ENCODE measurements around the gene DIPK1A. TPM values are rescaled to one million over a fixed set of nuclear protein-coding genes. Genes with fewer than 3 reads are reported as not detected.

Gene DIPK1A
- total RNA-seq, 4 donors from 2014 or later: 3.1 to 6.9 (median 4.7) TPM

DNA sequence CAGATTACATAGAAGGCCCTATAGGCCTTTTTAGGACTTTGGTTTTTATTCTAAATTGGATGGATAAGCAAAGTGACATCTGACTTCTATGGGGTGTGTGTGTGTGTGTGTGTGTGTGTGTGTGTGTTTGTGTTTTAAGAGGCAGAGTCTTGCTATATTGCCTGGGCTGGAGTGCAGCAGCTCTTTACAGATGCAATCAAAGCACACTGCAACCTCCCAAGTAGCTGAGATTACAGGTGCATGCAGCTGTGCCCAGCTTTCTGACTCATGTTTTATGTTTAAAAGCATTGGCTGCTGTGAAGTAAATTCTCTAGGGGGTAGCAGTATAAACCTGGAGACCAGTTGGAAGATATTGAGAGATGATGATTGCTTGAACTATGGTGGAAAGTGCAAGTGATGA lies 164.0 kb downstream of the DIPK1A start:
- Histone ChIP-seq H3K27me3 (no peaks in the 10 kb centered on the region), H3K4me1 (peaks cover 0 to 3% (median 0%) of the 10 kb centered on the region in 4 donors), H3K36me3 (no peaks in the 10 kb centered on the region), H3K9me3 (no peaks in the 10 kb centered on the region), H3K27ac (peak overlapping the region in 3 of 4 donors; percentile 12 to 79 (median 28)), H3K4me3 (no peak overlapping the region)
- TF ChIP-seq EP300 (IDR thresholded peaks at IDR 0.05): no peak
- no peak for DNase-seq (ENCODE audit: low spot score in 2 of 2)

DNA sequence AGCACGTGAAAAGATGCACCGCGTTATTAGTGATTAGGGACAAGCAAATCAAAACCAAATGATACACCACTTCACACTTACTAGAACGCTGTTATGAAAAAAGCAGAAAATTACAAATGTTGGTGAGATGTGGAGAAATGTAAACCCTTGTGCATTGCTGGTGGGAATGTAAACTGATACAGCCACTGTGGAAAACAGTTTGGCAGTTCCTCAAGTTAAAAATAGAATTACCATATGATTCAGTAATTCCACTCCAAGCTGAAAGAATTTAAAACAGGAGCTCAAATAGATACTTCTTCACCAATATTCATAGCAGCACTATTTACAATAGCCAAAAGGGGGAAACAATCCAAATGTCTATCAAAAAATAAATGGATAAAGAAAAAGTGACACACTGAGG lies 166.1 kb downstream of the DIPK1A start:
- H3K36me3 ChIP-seq: no peaks in the 10 kb centered on the region
- peak overlapping the region in 1 of 4 donors; percentile 45 for H3K27ac ChIP-seq
- no peaks in the 10 kb centered on the region for H3K9me3 ChIP-seq
- 78% methylated on average over 4 of the region's 4 CpGs for WGBS, 2 donors
- no peaks in the 10 kb centered on the region for H3K27me3 ChIP-seq
- peaks cover 0 to 3% (median 0%) of the 10 kb centered on the region in 4 donors for H3K4me1 ChIP-seq
- DNase-seq (ENCODE audit: low spot score in 2 of 2): no peak
- H3K4me3 ChIP-seq: no peak overlapping the region
- no peak for TF ChIP-seq POLR2A (IDR thresholded peaks at IDR 0.05)
- TF ChIP-seq EP300 (IDR thresholded peaks at IDR 0.05): no peak
- TF ChIP-seq, protein P1, sequence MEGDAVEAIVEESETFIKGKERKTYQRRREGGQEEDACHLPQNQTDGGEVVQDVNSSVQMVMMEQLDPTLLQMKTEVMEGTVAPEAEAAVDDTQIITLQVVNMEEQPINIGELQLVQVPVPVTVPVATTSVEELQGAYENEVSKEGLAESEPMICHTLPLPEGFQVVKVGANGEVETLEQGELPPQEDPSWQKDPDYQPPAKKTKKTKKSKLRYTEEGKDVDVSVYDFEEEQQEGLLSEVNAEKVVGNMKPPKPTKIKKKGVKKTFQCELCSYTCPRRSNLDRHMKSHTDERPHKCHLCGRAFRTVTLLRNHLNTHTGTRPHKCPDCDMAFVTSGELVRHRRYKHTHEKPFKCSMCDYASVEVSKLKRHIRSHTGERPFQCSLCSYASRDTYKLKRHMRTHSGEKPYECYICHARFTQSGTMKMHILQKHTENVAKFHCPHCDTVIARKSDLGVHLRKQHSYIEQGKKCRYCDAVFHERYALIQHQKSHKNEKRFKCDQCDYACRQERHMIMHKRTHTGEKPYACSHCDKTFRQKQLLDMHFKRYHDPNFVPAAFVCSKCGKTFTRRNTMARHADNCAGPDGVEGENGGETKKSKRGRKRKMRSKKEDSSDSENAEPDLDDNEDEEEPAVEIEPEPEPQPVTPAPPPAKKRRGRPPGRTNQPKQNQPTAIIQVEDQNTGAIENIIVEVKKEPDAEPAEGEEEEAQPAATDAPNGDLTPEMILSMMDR (IDR thresholded peaks at IDR 0.05): no peak

- H3K9me3 ChIP-seq: no peaks in the 10 kb centered on the region
- no peak overlapping the region for H3K4me3 ChIP-seq
- TF ChIP-seq POLR2A (IDR thresholded peaks at IDR 0.05) (no peak), EP300 (IDR thresholded peaks at IDR 0.05) (no peak)
- TF ChIP-seq, protein P1 (IDR thresholded peaks at IDR 0.05): no peak
- 59 to 66% methylated on average over 3 of the region's 3 CpGs for WGBS, 2 donors
- H3K27ac ChIP-seq: no peak overlapping the region
- H3K36me3 ChIP-seq: no peaks in the 10 kb centered on the region
- no peak for DNase-seq (ENCODE audit: low spot score in 2 of 2)
- no peaks in the 10 kb centered on the region for H3K27me3 ChIP-seq
- H3K4me1 ChIP-seq: peaks cover 0 to 3% (median 0%) of the 10 kb centered on the region in 4 donors
Measured at GRCh38 chr1:92792340-92792782, 168.9 kb downstream of the DIPK1A start.

Small RNA genes lying within 50 kb of the gene (small RNA-seq; reads per million reads assigned to genes)
- gene RF00432 (not detected), gene RN7SL692P (not detected), gene RNU6-210P (not detected), gene RNU6-970P (not detected), gene SNORA66 (13.6 reads per million, percentile 91 among the genes with 10 or more reads in this experiment), gene SNORD21 (not detected)

Other genes starting within 250 kb of the DIPK1A start
- gene EVI5, start 176.4 kb downstream of the DIPK1A start, total RNA-seq: 10 to 100 TPM; 48.7 to 70.7 (median 50.8) TPM
- 1,000 to 10,000 TPM; 1,387 to 1,574 (median 1,436) TPM for gene RPL5, start 129.4 kb downstream of the DIPK1A start, total RNA-seq
- gene MTF2, start 117.8 kb upstream of the DIPK1A start, total RNA-seq: 10 to 100 TPM; 13.3 to 21.4 (median 17.8) TPM
- gene TMED5, start 219.0 kb upstream of the DIPK1A start, total RNA-seq: 10 to 100 TPM; 47.4 to 80.4 (median 55.5) TPM
- gene CCDC18, start 219.3 kb upstream of the DIPK1A start, total RNA-seq: 10 to 100 TPM in 1 of 4 donors, 1 to 10 TPM in 3; 2.2 to 16.0 (median 8.7) TPM